Central memory CD4-positive, alpha-beta T cell (primary cell): ENCODE data around the gene MTF2.

Experiments used
- DNase-seq: peaks from one replicate; pipeline ENCODE4 v3.0.0; 2022

MTF2 gene

DNA sequence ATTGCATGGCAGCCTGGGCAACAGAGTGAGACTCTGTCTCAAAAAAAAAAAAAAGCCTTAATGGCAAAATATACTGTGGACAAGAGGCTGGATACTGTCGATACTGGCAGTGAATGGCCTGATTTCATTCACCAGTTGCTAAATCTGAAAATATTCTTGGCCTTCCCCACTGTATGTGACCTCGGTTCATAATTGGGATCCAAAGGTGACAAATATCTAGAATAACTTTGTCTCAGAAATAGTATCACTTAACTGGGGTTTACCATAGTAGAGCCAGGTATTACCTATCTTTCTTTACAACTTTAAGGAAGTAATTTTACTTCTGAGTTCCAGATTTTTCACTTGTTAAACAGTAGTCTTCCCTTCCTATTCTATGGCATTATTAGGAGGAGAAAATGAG, 8.4 kb downstream of the MTF2 start:
- DNase-seq, result no peak

DNA sequence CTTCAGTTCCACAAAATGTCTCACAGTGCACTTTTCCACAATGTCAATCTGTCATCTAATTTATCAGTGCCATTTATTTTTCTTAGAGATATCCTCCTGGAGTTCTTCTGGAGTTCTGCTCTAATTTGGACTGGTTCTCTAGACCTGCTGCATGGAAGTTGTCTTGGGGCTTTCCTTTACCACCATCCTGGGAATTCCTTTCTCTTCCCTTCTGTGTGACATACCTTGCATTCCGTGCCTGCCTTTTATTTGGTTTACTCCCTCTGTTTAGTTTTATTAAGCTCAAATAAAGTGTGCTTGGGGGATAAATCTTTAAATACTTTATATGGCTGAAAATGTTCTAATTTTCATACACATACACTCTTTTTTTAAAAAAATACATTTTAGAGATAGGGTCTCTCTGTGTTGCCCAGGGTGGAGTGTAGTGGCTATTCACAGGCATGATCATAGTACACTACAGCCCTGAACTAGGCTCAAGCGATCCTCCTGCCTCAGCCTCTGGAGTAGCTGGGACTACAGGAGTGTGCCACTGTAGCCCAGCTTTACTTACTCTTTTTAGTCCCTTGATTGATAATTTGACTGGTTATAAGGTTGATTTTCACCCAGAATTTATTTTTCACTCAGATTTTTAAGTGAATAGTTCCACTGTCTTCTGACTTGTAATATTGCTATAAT, 14.4 kb downstream of the MTF2 start:
- no peak for DNase-seq

DNA sequence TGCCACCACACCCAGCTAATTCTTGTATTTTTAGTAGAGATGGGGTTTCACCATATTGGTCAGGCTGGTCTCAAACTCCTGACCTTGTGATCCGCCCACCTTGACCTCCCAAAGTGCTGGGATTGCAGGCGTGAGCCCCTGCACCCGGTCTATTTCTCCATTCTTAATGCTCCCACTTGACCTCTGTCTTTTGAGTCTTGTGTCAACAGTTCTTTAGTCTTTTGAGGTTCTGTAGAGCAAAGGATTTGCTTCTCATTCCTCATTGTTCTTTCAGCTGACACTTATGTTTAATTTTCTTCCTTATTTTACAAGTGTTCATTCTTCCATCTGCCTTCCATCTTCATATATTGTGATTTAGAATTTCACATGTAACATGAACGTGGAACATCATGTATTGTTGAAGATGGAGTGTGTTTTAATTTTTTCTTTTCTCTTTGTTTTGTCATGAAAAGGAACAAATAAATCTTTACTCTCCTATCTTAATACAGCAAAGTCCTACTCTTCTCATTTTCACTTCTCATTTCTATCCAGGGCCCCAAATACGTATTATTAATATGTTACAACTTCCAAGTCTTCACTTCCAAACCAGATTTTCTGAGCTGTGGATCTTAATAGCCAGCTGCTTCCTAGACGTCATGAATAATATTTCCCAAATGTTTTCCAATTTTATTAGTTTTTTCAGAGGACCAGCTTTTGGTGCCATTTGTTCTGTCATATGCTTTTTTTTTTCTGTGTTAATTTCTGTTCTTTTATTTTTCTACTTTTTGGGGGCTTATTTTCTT, 16.9 kb downstream of the MTF2 start:
- DNase-seq, result no peak

DNA sequence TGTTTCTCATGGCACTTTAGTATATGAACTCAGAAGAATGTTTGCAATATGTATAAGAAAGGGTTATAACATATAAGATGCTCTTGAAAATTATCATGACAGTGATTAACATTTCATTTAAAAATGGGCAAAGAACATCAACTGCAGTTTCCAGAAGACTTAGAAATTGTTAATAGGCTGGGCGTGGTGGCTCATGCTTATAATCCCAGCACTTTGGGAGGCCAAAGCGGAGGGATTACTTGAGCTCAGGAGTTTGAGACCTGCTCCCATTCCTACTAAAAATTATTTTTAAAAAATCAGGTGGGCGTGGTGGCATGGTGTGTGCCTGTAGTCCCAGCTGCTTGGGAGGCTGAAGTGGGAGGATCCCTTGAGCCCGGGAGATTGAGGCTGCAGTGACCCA, 23.1 kb downstream of the MTF2 start:
- no peak for DNase-seq

DNA sequence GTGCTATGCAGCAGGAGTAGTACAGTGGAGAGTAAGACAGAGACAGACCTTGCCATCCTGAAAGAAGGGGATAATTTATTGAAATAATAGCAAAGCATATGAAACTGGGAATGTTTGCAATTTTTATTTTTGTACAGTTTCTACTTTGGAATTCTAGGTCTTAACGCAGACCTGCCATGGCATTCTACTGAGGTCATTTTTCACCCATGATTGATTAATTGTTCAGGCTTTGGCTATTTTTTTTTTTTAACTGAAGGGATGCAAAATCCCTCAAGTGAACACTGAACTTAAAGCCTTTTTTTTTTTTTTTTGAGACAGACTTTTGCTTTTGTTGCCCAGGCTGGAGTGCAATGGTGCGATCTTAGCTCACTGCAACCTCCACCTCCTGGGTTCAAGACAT, 27.1 kb downstream of the MTF2 start:
- DNase-seq, result no peak

DNA sequence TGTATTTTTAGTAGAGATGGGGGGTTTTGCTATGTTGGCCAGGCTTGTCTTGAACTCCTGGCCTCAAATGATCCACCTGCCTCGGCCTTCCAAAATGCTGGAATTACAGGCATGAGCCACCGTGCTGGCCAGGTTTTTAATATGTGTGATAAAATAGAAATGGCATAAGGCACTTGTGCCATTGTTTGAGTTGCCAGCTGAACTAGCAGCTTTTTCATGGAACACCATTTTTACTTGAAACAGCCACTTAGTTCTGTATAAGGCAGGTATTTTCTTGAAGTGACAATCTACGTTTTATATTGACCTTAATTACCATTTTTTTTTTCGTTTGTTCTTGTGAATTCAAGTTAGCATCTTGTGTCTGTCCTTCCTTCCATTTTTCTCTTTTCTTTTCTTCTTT, 28.3 kb downstream of the MTF2 start:
- no peak for DNase-seq

DNA sequence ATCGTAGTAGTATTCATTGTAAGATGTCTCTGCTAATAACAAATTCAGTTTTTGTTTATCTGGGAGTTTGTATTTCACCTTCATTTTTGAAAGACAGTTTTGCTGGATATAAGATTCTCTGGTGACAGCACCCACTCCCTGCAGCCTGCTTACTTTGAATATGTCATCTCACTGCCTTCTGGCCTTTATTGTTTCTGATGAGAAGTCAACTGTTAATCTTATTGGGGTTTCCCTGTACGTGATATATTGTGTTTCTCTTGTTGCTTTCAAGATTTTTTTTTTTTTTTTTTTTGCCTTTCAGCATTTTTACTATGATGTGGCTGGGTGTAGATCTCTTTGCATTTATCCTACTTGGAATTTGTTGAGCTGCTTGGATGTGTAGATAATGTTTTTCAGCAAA, 29.3 kb downstream of the MTF2 start:
- no peak for DNase-seq

DNA sequence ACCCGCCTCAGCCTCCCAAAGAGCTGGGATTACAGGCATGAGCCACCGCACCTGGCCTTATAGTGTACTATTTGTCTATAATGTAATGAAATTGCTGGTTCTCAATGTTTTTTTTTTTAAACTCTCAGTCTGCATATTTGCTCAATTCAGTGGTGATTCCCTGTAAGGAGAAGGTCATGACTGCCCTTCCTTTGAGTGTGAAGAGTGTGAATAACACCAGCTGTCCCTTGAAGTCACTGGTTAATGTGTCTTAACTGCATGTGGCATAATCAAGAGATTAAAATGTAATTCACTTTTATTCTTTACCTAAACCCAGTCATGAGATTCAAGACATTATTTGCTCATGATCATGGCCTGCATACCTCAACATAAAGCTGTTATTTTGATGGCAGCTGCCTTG, 30.5 kb downstream of the MTF2 start:
- DNase-seq, result no peak

DNA sequence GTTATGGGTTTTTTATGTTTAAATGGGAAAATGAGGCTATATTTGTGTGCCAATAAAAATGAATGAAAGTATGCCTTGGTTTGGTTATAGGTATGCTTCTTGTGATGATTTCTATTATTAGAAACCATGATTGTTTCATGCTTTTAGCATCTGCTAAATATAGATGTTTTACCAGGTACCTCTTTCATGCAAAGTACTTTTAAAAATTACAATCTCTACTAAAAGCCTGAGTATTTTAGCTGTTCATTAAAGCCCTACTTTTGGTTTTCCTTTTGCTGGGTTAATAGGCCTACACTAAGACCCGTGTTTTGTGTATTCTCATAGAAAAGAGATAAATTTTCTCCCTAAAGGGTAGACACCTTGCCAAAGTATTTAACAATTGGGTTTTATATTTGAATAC, 32.0 kb downstream of the MTF2 start:
- no peak for DNase-seq

DNA sequence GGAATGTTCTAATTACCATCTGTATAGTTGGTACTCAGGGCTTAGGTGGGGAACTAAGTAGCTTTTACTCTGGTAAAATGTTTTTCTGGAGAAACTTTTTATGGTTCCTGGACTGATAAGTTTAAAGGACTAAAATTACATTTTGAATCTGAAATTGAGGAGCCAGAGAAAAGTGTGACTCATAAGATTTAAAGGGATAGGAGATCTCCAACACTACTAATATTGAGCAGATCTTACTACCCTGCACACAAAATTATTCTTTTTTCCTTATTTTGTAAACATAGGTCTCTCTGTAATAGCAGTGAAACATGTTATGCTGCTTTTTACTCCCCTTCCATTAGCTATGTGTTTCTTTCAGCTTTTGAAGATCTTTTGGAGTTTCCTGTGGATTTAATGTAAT, 32.5 kb downstream of the MTF2 start:
- DNase-seq, result no peak

DNA sequence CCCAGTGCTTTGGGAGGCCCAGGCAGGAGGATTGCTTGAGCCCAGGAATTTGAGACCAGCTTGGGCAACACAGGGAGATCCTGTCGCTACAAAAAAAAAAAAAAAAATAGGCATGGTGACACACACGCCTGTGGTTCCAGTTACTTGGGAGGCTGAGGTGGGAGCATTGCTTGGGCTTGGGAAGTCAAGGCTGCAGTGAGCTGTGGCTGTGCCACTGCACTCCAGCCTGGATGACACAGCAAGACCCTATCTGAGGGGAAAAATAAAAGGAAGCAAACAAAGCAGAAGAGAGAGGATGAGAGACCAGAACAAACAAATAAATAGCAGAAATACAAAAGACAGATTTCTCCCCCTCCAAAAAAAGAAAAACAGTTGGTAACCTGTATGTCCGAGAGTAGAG, 34.0 kb downstream of the MTF2 start:
- DNase-seq, result no peak

DNA sequence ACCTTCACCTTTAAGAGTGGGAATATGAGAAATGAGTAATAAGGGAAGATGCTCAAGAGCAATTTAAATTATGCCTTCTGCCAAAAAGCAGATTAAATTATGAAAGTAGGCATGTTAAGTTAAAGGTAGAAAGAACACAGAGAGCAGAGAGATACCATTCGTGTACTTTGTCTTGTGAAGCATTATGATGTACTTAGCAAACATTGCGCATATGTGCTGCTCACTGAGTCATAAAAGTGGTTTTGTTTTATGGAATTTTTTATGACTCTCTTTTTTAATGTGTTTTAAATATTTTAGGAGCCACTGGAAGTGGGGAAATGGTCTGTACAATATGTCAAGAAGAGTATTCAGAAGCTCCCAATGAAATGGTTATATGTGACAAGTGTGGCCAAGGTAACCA, 35.3 kb downstream of the MTF2 start:
- no peak for DNase-seq

DNA sequence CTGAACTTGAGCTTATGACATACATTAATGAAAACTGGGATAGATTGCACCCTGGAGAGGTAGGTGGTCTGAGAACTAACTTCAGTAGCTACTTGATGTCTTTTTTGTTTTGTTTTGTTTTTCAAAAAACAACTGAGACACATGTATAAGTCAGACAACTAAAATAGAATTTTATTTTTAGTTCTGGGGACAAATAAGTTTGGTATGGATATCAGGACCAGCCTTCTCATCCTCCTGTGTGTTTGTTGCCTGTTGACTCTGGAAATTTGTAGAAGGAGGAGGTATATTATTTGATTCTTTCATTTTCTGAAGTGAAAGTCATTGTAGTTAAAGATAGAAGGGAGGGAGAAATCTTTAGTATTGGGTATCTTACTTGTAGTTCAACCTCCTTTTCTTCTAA, 41.5 kb downstream of the MTF2 start:
- DNase-seq, result no peak

DNA sequence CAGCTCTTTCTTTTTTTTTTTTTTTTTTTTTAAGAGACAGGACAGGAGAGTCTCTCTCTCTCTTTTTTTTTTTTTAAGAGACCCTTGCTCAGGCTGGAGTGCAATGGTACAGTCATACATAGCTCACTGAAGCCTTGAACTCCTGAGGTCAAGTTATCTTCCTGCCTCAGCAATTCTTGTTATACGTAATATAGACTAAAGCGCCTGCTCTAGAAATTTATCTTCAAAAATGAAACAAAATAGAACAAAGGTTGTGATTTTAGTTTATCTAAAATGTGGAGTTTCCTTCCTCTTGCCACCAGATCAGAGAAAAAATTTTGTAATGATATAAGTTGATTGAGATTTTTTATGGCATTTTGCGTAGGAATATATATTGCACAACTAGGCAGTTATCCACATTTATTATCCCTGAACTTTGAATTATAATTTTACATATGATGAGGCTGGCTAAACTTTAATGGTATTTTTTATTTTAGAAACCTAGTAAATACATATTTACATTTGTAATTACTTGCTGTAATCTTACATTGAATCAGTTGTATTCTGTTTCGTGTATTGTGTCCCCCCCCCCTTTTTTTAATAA, 44.2 kb downstream of the MTF2 start:
- DNase-seq, result no peak

DNA sequence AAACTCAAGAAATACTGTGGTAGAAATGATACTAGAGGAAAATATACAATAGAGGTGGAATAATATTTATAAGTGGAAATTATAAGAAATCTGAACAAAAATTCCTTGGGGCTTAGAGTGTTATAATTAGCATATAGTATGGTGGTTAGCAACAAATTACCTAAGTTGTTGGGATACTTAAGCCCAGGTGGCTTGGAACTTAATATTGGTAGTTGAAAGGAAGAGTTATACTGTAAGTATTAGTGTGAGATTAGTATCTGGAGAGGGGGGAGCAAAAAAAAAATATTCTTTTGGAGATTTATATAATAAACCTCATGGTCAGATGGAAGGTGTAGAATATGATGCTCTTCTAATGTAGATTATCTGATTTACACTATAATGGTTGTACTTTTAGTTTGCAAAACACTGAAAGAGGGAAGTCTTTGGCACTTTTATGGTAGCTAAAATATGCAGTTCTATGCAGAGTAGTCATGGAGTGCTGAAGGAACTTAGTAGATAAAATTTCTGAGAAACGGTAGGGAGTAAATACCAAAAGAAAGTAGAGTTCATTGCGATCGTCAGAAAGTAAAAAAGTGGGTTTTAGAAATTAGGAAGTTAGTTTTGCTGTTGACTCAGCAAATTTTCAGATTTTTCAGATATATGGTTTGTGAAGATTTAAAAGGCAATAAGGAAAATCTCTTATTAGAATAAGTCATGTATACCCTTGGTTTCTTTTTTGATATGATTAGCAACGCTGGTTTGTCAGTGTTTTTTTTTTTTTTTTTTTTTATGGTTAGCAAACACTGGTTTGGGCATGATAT, 45.7 kb downstream of the MTF2 start:
- DNase-seq, result no peak

DNA sequence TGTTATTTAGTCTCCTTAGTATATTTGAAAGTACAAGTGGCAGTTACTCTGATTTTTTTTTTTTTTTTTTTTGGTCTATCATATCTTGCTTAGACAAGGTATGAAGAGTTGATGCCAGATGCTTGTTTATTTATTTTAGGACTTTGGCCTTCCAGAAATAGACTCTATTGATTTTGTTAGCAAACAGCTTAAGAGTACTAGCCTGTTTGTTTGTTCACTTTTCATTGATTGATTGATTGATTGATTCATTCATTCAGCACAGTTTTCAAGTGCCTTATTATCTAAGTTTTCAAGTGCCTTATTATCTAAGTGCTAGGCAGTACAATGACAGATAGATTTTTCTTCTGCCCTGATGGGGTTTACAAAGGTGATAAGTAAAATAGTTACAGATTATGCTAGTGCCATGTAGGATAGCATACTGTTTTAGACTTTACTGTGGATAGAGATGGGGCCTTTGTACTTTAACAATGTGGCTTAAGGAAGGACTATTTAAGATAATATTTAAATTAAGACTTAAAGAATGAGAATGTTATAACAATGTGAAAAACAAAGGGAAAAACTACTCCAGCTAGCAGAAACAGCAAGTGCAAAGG, 50.5 kb downstream of the MTF2 start:
- DNase-seq, result no peak

DNA sequence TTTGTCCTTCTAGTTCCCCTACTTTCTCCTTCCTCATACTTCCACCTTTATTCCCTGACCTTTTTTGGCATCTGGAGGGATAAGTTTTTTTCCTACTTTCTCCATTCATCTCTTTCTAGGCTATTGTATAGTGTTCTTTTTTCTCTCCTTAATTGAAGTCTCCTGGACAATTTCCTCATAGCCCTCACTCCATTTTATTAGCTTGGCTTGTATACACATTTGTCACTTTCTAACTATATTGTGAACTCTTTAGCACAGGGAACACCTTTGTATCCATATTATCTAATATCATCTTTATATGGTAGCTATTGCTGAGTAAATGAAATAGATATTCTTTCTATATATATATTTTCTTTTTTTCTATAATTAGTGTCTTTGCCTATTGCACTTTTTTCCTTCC, 53.6 kb downstream of the MTF2 start:
- no peak for DNase-seq

DNA sequence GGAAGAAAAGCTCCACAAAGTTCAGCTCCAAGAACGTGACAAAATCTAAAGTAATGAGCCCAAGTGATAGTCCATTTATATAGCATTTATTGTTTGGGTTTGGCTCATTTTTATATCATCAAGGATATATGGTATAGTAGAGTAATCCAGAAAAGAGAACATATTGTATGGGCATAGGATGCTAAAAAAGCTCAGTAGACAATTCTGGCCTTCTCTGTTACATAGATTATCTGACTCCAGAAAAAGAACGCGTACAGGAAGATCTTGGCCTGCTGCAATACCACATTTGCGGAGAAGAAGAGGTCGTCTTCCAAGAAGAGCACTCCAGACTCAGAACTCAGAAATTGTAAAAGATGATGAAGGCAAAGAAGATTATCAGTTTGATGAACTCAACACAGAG, 57.4 kb downstream of the MTF2 start:
- DNase-seq, result no peak

DNA sequence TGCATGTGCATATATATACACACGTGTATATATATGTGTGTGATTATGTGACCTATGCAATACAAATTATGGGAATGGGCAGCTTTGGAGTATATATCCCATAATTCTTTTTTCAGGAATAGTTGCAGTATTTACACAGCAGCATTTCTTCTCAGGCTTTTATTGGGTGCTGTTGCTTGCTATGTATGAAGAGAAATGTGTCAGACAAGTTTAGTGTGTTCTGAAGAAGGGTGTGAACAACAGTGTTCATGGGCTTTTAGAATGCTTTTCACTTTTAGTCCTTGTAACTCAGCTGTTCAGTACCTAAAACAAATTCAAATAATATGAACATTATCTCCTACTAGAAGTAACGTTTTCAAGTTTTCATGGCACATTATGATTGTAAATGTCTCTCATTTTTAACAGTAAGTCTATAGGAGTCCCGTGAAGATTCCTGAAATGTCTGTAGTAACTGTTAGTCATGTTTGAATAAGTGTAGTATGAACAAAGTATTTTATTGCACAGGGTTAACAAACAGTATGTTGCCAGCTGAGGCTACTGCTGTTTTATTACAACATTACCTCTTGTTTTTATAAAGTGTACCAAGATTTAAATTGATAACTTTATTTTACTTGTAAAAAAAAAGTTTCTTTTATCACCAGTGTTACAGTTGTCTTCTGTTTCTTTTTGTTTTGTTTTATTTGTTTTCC, 58.7 kb downstream of the MTF2 start:
- no peak for DNase-seq

DNA sequence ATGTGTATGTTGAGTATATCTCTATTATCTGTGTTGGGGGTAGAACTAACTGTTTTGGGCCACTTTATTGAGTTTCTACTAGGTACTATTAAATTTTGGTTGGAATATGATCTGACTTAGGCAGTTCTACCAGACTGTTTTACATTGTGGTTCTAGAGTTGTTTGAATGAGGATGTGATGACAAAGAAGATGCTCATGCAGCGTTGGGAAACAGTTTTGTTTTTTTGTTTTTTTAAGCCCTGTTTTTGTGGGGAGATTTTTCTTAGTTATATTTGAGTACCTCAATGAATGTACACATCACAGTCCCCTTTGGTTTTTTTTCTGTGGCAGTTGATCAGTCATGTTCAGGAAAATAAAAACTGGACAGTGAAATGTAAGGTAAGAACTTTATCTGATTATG, 61.0 kb downstream of the MTF2 start:
- no peak for DNase-seq

DNA sequence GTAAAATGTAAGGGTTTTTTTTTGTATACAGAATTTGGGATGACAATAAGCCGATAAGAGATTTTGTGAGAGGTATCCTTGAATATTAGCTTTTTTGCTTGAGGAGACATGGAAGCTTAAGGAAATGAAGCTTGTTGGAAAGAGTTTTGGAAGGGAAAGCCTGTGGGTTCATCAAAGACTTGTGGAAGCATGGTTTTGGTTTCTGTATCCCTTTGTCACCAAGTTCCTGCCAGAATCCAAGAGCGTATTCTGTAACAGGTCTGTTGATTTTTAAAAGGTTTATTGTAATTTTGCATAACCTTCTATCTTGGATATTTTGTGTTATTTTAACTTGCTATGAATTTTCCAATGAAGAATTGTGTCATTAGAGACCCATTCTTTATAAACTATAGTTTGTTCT, 63.1 kb downstream of the MTF2 start:
- no peak for DNase-seq

DNA sequence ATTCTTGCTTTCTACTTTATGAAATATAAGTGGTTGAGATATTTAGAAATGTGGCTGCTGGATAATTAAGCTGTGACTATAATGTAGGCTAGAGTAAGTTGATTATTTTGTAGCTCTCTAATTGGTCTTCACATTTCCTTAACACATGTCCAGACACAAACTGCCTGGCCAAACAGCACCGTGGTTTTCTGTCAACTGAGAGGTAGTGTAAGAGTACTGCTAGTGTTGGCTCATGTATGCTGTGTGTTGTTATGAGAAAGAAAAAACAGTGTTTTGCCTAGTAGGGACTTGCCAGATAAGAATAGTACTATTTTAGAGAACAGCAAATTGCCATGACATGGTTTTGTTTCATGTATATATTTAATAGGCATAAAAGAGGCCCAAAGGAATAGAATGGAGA, 64.1 kb downstream of the MTF2 start:
- no peak for DNase-seq

DNA sequence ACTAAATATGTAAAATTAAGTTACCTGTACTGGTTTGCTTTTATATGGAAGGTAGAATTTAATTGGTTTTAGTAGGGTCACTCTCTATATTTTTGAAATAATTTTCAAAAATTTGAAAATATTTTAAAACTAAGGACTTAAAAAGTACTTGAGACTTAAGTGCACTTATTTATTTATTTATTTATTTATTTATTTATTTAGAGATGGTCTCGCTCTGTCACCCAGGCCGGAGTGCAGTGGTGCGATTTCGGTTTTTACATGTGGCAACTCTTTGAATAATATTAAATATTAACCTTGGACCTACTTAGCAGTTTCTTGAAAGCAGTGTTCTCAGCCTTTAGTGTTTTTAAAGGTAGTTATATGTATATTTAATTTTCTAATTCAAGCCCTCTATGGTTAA, 64.7 kb downstream of the MTF2 start:
- no peak for DNase-seq
